ENCODE measurements around the gene IFNGR2. TPM values are rescaled to one million over a fixed set of nuclear protein-coding genes. Genes with fewer than 3 reads are reported as not detected.

IFNGR2 gene
- total and polyA plus RNA-seq, 2 experiments from 2014 or later, result 21.9 to 29.4 TPM

DNA sequence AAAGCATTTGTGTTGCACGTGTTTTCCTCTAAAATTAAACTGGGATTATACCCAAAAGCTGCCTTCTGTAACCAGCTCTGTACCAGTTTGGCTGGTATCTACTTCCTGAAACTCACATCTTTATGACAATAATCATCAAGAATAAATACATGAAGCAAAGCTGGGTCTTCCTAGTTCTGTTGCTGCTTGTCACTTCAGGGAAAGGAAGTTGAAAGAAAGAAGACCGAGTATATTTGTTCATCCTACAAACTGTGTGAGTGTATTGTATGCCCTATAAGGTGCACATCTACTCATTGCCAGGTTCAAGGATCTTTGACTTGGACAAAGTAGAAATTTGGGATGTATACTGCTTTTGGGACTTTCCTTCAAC lies 29.1 kb upstream of the IFNGR2 start:
- no peak overlapping the region for H2AFZ ChIP-seq
- H3K4me3 Mint-ChIP-seq, result no peak overlapping the region
- H3K36me3 Mint-ChIP-seq (ENCODE audit: low read depth), result peaks cover 12% of the 10 kb centered on the region; the same call in 1 of the 3 replicates
- H3K36me3 ChIP-seq (ENCODE audit: insufficient read depth), result peaks cover under 1% of the 10 kb centered on the region; the same call in 1 of the 2 replicates
- H3K4me2 ChIP-seq, result no peak overlapping the region
- H3K27ac Mint-ChIP-seq, result no peak overlapping the region
- no peaks in the 10 kb centered on the region for H3K9me2 ChIP-seq (ENCODE audit: insufficient read depth)
- H3K27ac ChIP-seq (ENCODE audit: low read depth), result no peak overlapping the region
- H3F3A ChIP-seq (replicated peaks; ENCODE audit: low read depth), result 0 out of 2 replicates have a peak, but pooled peaks cover 3% of the 10 kb centered on the region
- H3K4me3 ChIP-seq, result no peak overlapping the region
- no peak for DNase-seq (ENCODE audit: low spot score)
- no peaks in the 10 kb centered on the region for H4K20me1 ChIP-seq (replicated peaks; ENCODE audit: insufficient read depth)
- no peak for ATAC-seq
- H3K4me1 Mint-ChIP-seq, result no peaks in the 10 kb centered on the region
- H3K27me3 Mint-ChIP-seq (ENCODE audit: insufficient read depth, low read depth, poor library complexity), result peaks cover 5% of the 10 kb centered on the region
- peaks cover 25% of the 10 kb centered on the region for H3K9me3 Mint-ChIP-seq
- H3K79me2 ChIP-seq (replicated peaks; ENCODE audit: insufficient read depth), result no peaks in the 10 kb centered on the region
- H3K4me1 ChIP-seq (ENCODE audit: insufficient read depth), result no peaks in the 10 kb centered on the region
- H3K27me3 ChIP-seq (ENCODE audit: insufficient read depth), result no peaks in the 10 kb centered on the region
- TF ChIP-seq STAT1 (IDR thresholded peaks at IDR 0.05; ENCODE audit: unreplicated experiment), result no peak
- TF ChIP-seq EZH2phosphoT487 (IDR thresholded peaks at IDR 0.05; ENCODE audit: unreplicated experiment), result no peak
- no peak for TF ChIP-seq NANOG (IDR thresholded peaks at IDR 0.05; ENCODE audit: borderline replicate concordance)
- TF ChIP-seq POLR2AphosphoS5 (IDR thresholded peaks at IDR 0.05; ENCODE audit: low read depth), result no peak
- TF ChIP-seq, protein P1, sequence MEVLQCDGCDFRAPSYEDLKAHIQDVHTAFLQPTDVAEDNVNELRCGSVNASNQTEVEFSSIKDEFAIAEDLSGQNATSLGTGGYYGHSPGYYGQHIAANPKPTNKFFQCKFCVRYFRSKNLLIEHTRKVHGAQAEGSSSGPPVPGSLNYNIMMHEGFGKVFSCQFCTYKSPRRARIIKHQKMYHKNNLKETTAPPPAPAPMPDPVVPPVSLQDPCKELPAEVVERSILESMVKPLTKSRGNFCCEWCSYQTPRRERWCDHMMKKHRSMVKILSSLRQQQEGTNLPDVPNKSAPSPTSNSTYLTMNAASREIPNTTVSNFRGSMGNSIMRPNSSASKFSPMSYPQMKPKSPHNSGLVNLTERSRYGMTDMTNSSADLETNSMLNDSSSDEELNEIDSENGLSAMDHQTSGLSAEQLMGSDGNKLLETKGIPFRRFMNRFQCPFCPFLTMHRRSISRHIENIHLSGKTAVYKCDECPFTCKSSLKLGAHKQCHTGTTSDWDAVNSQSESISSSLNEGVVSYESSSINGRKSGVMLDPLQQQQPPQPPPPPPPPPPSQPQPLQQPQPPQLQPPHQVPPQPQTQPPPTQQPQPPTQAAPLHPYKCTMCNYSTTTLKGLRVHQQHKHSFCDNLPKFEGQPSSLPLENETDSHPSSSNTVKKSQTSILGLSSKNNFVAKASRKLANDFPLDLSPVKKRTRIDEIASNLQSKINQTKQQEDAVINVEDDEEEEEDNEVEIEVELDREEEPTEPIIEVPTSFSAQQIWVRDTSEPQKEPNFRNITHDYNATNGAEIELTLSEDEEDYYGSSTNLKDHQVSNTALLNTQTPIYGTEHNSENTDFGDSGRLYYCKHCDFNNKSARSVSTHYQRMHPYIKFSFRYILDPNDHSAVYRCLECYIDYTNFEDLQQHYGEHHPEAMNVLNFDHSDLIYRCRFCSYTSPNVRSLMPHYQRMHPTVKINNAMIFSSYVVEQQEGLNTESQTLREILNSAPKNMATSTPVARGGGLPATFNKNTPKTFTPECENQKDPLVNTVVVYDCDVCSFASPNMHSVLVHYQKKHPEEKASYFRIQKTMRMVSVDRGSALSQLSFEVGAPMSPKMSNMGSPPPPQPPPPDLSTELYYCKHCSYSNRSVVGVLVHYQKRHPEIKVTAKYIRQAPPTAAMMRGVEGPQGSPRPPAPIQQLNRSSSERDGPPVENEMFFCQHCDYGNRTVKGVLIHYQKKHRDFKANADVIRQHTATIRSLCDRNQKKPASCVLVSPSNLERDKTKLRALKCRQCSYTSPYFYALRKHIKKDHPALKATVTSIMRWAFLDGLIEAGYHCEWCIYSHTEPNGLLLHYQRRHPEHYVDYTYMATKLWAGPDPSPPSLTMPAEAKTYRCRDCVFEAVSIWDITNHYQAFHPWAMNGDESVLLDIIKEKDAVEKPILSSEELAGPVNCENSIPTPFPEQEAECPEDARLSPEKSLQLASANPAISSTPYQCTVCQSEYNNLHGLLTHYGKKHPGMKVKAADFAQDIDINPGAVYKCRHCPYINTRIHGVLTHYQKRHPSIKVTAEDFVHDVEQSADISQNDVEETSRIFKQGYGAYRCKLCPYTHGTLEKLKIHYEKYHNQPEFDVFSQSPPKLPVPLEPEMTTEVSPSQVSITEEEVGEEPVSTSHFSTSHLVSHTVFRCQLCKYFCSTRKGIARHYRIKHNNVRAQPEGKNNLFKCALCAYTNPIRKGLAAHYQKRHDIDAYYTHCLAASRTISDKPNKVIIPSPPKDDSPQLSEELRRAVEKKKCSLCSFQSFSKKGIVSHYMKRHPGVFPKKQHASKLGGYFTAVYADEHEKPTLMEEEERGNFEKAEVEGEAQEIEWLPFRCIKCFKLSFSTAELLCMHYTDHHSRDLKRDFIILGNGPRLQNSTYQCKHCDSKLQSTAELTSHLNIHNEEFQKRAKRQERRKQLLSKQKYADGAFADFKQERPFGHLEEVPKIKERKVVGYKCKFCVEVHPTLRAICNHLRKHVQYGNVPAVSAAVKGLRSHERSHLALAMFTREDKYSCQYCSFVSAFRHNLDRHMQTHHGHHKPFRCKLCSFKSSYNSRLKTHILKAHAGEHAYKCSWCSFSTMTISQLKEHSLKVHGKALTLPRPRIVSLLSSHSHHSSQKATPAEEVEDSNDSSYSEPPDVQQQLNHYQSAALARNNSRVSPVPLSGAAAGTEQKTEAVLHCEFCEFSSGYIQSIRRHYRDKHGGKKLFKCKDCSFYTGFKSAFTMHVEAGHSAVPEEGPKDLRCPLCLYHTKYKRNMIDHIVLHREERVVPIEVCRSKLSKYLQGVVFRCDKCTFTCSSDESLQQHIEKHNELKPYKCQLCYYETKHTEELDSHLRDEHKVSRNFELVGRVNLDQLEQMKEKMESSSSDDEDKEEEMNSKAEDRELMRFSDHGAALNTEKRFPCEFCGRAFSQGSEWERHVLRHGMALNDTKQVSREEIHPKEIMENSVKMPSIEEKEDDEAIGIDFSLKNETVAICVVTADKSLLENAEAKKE (CRISPR knock-in tag; IDR thresholded peaks at IDR 0.05), result no peak
- TF ChIP-seq CREB1 (CRISPR knock-in tag; IDR thresholded peaks at IDR 0.05; ENCODE audit: low read depth), result no peak
- no peak for TF ChIP-seq EZH2 (IDR thresholded peaks at IDR 0.05; ENCODE audit: low read depth, unreplicated experiment)
